NCI-H146 treated with DMSO at 0.1 percent for 48 hours (cell line): ENCODE results near the gene FRZB.
"Not testable (repeated sequence)": the region's sequence is repeated elsewhere in the genome, so short reads cannot be mapped to it uniquely, and the experiment has no call there.

Experiments
- DNase-seq: peaks from one replicate; lab custom pipeline; 2025; ENCODE audit not compliant: unreplicated experiment; lab: John Stamatoyannopoulos, UW

Gene FRZB

GRCh38 chr2:182890773-182891378 is 24.4 kb upstream of the FRZB start:
- no peak for DNase-seq

- no peak for DNase-seq
Measured at GRCh38 chr2:182890305-182890704, 23.9 kb upstream of the FRZB start.

- DNase-seq, result no peak
Measured at GRCh38 chr2:182887753-182888415, 21.4 kb upstream of the FRZB start.

- DNase-seq, result no peak
Measured at GRCh38 chr2:182887093-182887492, 20.7 kb upstream of the FRZB start.

- DNase-seq, result no peak
Measured at GRCh38 chr2:182885771-182886170, 19.3 kb upstream of the FRZB start.

GRCh38 chr2:182883451-182883850 is 17.0 kb upstream of the FRZB start:
- DNase-seq, result no peak

- not testable (repeated sequence) for DNase-seq
Measured at GRCh38 chr2:182880100-182880499, 13.7 kb upstream of the FRZB start.

- DNase-seq, result not testable (repeated sequence)
Measured at GRCh38 chr2:182876653-182877052, 10.2 kb upstream of the FRZB start.

GRCh38 chr2:182870227-182870626 is 3.8 kb upstream of the FRZB start:
- no peak for DNase-seq

GRCh38 chr2:182868054-182868796 is 1.8 kb upstream of the FRZB start:
- no peak for DNase-seq

- no peak for DNase-seq
Measured at GRCh38 chr2:182867426-182868053, 1.1 kb upstream of the FRZB start.

GRCh38 chr2:182866095-182866460 is 359 bp downstream of the FRZB start:
- no peak for DNase-seq

- no peak for DNase-seq
Measured at GRCh38 chr2:182864949-182865570, 1.4 kb downstream of the FRZB start.

- DNase-seq, result no peak
Measured at GRCh38 chr2:182863642-182864041, 2.8 kb downstream of the FRZB start.

- no peak for DNase-seq
Measured at GRCh38 chr2:182862091-182862490, 4.3 kb downstream of the FRZB start.

- DNase-seq, result no peak
Measured at GRCh38 chr2:182860858-182861257, 5.6 kb downstream of the FRZB start.

GRCh38 chr2:182858671-182859070 is 7.8 kb downstream of the FRZB start:
- DNase-seq, result no peak

GRCh38 chr2:182855376-182855775 is 11.1 kb downstream of the FRZB start:
- DNase-seq, result no peak

GRCh38 chr2:182854375-182855105 is 11.9 kb downstream of the FRZB start:
- DNase-seq, result no peak

- DNase-seq, result no peak
Measured at GRCh38 chr2:182852801-182853200, 13.6 kb downstream of the FRZB start.

GRCh38 chr2:182852090-182852489 is 14.3 kb downstream of the FRZB start:
- no peak for DNase-seq
